Measurements from ENCODE around the gene LONP1.

DNA sequence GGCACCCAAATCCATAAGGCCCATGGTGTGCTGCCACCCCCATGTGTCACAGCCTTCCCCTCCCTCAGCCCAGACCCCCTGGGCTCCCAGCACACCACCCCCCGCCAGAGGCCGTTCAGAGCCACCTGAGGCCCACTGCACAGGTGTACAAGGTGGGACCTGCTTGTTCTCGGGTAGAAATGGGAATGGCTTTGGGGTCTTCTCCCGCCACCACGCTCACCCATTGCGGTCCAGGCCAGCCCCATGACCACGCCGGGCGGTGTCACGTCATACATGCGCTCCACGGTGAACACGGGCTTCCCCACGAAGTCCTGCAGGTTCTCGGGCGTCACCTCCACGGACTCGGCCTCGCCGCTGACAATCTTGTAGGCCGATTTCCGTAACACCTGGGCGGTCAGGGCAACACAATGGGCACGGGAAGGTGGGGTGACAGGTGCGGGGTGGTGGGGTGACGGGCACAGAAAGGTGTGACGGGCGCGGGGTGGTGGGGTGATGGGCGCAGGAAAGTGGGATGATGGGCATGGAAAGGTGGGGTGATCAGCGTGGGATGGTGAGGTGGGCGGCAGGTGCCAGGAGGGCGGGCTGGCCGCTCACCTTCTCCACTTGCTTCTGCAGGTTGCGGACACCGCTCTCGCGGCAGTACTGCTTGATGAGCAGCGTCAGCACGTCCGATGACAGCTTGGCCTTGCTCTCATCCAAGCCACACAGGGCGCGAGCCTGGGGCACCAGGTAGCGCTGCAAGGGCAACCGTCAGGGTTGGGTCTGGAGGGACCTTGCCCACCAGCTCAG lies 25.6 kb downstream of the LONP1 start:
- TF ChIP-seq FOXA1 (IDR thresholded peaks at IDR 0.05) (no peak), SP1 (IDR thresholded peaks at IDR 0.05) (no peak), JUND (IDR thresholded peaks at IDR 0.05) (no peak), RAD21 (IDR thresholded peaks at IDR 0.05) (no peak), TAF1 (conservative IDR thresholded peaks at IDR 0.05) (no peak), RXRA (IDR thresholded peaks at IDR 0.05) (no peak), GABPA (IDR thresholded peaks at IDR 0.05 in 1 of 2, conservative IDR thresholded peaks at IDR 0.05 in 1 of 2) (no peak), YY1 (IDR thresholded peaks at IDR 0.05) (no peak), HNF4A (conservative IDR thresholded peaks at IDR 0.05) (no peak), EGR1 (IDR thresholded peaks at IDR 0.05; ENCODE audit: low read depth in 2 of 2) (no peak)
- TF ChIP-seq, protein P1, sequence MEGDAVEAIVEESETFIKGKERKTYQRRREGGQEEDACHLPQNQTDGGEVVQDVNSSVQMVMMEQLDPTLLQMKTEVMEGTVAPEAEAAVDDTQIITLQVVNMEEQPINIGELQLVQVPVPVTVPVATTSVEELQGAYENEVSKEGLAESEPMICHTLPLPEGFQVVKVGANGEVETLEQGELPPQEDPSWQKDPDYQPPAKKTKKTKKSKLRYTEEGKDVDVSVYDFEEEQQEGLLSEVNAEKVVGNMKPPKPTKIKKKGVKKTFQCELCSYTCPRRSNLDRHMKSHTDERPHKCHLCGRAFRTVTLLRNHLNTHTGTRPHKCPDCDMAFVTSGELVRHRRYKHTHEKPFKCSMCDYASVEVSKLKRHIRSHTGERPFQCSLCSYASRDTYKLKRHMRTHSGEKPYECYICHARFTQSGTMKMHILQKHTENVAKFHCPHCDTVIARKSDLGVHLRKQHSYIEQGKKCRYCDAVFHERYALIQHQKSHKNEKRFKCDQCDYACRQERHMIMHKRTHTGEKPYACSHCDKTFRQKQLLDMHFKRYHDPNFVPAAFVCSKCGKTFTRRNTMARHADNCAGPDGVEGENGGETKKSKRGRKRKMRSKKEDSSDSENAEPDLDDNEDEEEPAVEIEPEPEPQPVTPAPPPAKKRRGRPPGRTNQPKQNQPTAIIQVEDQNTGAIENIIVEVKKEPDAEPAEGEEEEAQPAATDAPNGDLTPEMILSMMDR (IDR thresholded peaks at IDR 0.05; ENCODE audit: low read depth, low read length, missing input control), result no peak
- TF ChIP-seq, protein P2, sequence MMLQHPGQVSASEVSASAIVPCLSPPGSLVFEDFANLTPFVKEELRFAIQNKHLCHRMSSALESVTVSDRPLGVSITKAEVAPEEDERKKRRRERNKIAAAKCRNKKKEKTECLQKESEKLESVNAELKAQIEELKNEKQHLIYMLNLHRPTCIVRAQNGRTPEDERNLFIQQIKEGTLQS (IDR thresholded peaks at IDR 0.05), result no peak
- TF ChIP-seq, protein P3, sequence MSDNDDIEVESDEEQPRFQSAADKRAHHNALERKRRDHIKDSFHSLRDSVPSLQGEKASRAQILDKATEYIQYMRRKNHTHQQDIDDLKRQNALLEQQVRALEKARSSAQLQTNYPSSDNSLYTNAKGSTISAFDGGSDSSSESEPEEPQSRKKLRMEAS (IDR thresholded peaks at IDR 0.05), result no peak
- TF ChIP-seq, protein P4, sequence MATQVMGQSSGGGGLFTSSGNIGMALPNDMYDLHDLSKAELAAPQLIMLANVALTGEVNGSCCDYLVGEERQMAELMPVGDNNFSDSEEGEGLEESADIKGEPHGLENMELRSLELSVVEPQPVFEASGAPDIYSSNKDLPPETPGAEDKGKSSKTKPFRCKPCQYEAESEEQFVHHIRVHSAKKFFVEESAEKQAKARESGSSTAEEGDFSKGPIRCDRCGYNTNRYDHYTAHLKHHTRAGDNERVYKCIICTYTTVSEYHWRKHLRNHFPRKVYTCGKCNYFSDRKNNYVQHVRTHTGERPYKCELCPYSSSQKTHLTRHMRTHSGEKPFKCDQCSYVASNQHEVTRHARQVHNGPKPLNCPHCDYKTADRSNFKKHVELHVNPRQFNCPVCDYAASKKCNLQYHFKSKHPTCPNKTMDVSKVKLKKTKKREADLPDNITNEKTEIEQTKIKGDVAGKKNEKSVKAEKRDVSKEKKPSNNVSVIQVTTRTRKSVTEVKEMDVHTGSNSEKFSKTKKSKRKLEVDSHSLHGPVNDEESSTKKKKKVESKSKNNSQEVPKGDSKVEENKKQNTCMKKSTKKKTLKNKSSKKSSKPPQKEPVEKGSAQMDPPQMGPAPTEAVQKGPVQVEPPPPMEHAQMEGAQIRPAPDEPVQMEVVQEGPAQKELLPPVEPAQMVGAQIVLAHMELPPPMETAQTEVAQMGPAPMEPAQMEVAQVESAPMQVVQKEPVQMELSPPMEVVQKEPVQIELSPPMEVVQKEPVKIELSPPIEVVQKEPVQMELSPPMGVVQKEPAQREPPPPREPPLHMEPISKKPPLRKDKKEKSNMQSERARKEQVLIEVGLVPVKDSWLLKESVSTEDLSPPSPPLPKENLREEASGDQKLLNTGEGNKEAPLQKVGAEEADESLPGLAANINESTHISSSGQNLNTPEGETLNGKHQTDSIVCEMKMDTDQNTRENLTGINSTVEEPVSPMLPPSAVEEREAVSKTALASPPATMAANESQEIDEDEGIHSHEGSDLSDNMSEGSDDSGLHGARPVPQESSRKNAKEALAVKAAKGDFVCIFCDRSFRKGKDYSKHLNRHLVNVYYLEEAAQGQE (IDR thresholded peaks at IDR 0.05), result no peak

Measured in liver (tissue), 3 donors.